Skin of body (tissue), 2 donors: Measurements from ENCODE around the gene ACAP3. TPM values are rescaled to one million over a fixed set of nuclear protein-coding genes. Genes with fewer than 3 reads are reported as not detected.
"Not testable (repeated sequence)": the region's sequence is repeated elsewhere in the genome, so short reads cannot be mapped to it uniquely, and the experiment has no call there.

ENCODE experiments used
- DNase-seq: peaks from one replicate; lab custom pipeline; 2025; lab: John Stamatoyannopoulos, UW
- total RNA-seq: library from RNA; depleted of rRNA; stranded (reverse); fragments of >200 nt; gene quantifications from one replicate; pipeline ENCODE4 v1.2.3, GENCODE V29; 2014

Gene ACAP3
- total RNA-seq, 1 donor from 2014 or later, result 34.6 TPM

DNA sequence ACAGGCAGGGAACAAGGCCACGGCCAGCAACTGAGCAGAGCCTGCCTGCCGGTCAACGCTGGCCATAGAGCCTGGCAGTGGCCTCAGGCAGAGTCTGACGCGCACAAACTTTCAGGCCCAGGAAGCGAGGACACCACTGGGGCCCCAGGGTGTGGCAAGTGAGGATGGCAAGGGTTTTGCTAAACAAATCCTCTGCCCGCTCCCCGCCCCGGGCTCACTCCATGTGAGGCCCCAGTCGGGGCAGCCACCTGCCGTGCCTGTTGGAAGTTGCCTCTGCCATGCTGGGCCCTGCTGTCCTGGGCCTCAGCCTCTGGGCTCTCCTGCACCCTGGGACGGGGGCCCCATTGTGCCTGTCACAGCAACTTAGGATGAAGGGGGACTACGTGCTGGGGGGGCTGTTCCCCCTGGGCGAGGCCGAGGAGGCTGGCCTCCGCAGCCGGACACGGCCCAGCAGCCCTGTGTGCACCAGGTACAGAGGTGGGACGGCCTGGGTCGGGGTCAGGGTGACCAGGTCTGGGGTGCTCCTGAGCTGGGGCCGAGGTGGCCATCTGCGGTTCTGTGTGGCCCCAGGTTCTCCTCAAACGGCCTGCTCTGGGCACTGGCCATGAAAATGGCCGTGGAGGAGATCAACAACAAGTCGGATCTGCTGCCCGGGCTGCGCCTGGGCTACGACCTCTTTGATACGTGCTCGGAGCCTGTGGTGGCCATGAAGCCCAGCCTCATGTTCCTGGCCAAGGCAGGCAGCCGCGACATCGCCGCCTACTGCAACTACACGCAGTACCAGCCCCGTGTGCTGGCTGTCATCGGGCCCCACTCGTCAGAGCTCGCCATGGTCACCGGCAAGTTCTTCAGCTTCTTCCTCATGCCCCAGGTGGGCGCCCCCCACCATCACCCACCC lies 23.6 kb upstream of the ACAP3 start, which contains the start of gene TAS1R3:
Gene TAS1R3, plus strand, starts transcription at position 213 of the 898 bp plus-strand sequence. Its CDS starts 66 bp downstream, at position 279.
- DNase-seq, result no peak

DNA sequence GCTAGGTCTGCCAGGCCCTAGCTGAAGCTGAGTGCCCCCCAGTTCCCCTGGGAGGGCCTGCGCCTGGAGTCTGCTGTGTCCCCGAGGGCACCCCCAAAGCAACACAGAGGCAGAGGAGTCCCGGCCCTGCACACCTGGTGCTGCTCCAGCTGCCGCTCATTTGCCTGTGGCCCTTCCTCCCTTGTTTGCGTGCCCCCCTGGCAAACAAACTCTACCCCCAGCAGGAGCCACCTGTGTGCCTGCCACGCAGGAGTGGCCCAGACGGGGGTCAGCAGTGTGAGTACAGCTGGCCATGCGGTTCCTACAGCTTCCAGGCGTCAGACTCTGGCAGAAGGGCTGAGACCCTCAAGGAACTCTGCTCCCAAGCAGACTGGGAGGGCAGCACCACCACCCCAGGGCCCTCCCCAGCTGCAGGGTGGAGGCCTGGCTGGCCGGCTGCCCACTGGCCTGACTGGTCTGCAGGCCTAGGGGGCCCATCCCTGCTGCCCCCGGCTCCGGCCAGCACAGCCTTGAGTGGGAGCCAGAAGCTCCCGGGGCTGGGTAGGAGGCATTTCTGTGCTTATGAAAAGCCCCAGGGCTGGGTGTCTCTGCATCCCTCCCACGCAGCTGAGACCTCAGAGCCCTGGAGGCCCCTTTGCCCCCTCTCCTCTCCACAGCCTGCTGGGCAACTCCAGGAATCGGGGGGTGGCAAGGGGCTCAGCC lies 22.8 kb upstream of the ACAP3 start:
- no peak for DNase-seq

GRCh38 chr1:1329304-1330210 lies 21.8 kb upstream of the ACAP3 start:
- DNase-seq, result no peak

- DNase-seq, result no peak
These were observed 20.5 kb upstream of the ACAP3 start for GRCh38 chr1:1328254-1328653.

- DNase-seq, result no peak
These were observed 19.6 kb upstream of the ACAP3 start for GRCh38 chr1:1327291-1327690.

DNA sequence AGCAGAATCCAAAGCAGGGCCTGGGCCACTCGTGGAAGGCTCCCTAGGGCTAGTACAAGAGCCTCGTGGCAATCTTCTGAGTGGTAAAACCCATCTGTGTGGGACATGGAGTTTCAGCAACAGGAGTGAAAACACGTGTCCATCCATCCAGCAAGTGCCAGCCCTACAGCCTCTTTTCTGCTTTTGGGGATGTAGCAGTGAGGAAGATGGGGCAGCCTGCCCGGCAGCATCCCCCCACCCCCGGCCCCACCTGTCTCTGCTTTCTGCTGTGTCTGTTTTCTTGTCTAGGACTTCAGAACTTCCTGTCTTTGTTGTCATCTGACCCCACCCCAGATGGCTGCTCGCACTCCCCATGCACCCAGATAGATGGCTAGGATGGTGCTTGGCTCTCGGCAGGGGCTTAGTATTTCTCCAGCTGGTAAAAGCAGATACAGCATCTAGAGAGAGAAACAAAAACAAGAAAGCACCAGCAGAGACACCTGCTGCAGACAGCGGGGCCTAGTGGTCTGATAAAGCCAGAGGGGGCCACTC lies 18.4 kb upstream of the ACAP3 start:
- no peak for DNase-seq

GRCh38 chr1:1325288-1326074 lies 17.8 kb upstream of the ACAP3 start:
- DNase-seq, result no peak

GRCh38 chr1:1324524-1325287 lies 17.0 kb upstream of the ACAP3 start, which contains the start of the genes CPTP and INTS11:
Gene CPTP, plus strand, starts transcription at chr1:1324802. Its CDS starts 2,109 bp downstream, at chr1:1326911.
Gene INTS11, minus strand, starts transcription at chr1:1324660. Its CDS starts 52 bp downstream, at chr1:1324608.
- peak; percentile 68 for DNase-seq

DNA sequence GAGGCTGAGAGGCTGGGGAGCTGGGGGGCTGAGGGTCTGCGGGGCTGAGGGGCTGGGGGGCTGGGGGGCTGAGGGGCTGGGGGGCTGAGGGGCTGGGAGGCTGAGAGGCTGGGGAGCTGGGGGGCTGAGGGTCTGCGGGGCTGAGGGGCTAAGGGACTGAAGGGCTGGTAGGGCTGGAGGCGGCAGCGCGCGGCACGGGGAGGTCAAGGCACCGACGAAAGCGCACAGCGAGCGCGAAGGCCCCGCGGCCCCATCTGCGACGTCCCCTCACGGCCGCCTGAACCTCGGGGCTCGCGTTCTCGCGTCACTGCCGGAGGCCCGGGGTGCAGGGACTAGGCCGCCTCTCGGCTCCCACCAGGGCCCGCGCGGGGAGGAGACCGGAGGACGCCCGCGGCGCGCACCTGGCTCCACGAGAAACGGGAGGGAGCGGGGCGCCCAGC lies 16.4 kb upstream of the ACAP3 start:
- no peak for DNase-seq

DNA sequence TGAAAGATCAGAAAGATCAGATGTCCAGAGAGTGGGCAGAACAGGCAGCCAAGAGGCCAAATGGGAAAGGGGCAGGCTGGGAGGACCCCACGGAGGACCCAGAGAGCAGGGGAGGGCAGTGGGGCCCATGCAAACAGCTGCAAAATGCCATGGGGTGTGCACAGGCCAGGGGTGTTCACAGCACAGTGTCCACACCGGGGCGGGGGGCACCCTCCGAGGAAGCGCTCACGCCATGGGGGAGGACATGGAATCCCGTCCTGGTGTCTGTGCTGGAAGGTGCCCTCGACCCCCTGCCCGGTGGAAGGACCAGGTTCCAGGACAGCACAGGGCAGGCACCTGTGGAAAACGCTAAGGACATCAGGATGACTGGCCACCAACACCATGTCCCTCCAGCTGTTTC lies 15.2 kb upstream of the ACAP3 start:
- no peak for DNase-seq

GRCh38 chr1:1322418-1322817 lies 14.7 kb upstream of the ACAP3 start:
- no peak for DNase-seq

DNA sequence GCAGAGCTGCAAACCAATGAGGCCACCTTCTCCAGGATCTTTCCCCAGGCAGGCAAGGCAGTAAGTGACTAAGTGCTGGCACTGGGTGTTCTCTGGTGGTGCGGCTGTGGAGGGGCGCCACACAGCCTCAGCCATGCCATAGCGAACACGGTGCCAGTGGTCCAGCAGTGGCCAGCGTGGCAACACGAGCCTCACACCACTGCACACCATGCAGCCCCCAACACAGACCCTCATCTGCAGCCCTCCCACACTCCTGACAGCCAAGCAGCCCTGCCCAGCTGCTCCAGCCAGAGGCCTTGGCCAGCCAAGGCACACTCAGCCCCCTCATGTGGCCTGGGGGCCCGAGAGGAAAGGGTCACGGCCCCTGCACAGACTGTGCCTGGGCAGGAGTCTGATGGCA lies 13.7 kb upstream of the ACAP3 start:
- no peak for DNase-seq

DNA sequence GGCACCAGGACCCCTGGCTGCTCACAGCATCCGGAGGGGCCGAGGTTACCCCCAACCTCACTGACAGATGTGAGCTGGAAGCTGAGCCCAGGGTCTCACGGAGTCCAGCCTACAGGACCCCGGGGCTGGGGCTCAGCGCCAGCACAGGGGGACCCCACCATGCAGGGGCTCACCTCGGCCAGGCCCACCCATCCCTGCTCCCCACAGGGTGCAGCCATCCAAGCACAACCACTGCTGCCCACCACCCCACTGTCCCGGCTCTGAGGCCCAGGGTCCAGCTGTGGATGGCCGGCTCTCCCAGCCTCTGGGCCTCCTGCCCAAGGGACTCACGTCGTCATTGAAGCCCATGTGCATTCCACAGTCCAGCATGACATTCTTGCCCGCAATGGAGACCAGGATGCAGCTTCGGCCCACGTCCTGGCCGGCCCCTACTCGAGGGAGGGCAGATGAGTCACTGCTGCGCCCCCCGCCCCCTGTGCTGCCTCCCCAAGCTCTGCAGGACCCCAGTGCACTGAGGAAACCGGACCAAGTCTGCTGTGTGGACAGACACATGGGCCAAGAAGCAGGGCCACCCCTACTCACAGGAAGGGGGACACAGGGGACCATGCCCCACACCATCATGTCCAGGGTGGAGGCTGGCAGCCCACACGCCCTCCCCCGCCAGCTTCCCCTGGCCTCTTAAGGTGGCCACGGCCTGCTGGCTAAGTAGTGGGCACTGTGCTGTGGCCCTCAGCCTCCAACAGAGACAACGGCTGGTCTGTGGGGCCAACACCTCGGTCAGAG lies 13.1 kb upstream of the ACAP3 start:
- DNase-seq, result no peak

GRCh38 chr1:1319646-1319941 lies 11.9 kb upstream of the ACAP3 start:
- DNase-seq, result no peak

- no peak for DNase-seq
These were observed 11.3 kb upstream of the ACAP3 start for GRCh38 chr1:1318777-1319645.

DNA sequence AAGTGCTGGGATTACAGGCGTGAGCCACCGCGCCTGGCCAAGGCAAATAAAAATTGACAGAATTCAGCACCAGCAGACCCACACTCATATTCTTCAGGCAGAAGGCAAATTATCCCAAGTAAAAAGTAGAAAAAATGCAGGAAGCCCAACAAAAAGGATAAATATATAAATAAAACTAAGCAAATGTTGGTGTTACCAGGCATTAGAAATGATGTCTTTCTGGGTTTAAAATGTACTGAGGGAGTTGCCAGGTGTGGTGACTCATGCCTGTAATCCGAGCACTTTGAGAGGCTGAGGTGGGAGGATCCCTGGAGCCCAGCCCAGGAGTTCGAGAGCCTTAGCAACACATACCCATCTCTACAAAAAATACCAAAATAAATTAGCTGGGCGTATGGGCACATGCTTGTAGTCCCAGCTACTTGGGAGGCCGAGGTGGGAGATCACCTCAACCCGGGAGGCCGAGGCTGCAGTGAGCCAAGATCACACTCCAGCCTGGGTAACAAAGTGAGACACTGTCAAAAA lies 10.5 kb upstream of the ACAP3 start:
- no peak for DNase-seq

DNA sequence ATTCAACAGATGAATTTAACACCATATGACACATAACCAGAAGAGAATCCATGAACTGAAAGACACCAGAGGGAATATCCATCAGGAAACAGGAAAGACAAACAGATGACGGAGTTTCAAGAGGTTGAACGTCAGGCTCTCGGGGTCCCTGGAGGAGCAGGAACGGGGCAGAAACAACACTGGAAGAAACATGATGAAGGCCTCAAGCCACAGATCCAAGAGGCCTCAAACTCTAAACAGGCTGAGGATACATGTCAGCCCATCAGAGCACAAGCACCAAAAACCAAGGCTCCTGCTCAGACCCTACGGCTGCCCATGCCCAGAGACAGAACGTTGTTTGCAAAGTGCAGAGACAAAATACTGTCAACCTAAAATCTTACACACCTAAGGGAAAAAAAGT lies 9.7 kb upstream of the ACAP3 start:
- DNase-seq, result no peak

- not testable (repeated sequence) for DNase-seq
These were observed 8.5 kb upstream of the ACAP3 start for GRCh38 chr1:1316199-1316598.
